HCEC 1CT (cell line): ENCODE data around the gene FAM236D.
"Not testable (repeated sequence)": the region's sequence is repeated elsewhere in the genome, so short reads cannot be mapped to it uniquely, and the experiment has no call there.

Source experiments
- DNase-seq: peaks from one replicate; pipeline ENCODE4 v3.0.0-alpha.2; 2017

The FAM236D gene

DNA sequence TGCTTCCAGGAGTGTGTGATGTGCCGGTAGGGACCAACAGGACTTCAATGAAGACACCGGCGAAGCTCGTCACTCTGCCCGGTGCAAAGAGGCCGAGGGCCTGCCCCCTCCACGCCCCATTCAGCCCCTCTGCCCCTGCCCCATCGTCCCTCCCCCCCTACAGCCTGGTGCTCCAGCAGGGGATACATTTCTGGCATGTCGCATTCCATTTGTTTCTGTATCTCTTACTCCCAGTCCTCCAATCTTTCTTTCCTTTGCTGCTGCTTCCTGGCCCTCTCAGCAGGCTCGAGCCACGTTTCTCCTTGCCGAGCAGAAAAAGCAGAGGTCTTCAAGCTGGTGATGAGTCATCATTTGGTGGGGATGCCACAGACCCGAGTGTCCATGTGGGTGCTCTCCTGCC lies at the start of gene FAM236D:
Gene FAM236D, minus strand, starts transcription at position 101 of the 400 bp plus-strand sequence. Its CDS starts 100 bp downstream, at position 1.
- not testable (repeated sequence) for DNase-seq

DNA sequence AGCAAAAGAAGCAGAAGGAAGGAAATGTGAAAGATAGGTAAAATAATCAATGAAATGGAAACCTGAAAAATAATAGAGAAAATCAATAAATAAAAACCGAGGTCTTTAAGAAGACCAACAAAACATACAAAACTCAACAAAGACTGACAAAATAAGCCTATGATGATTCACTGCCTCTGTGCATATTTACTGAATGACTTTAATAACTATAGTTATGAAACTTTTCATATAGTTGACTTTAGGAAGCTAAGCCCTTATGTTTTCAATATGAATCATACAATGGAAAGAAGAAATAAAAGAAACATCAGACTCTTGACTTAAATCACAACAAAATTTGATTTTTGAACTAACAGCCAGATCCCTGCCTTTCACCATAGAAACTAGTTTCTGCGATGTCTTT lies 29.5 kb upstream of the FAM236D start:
- DNase-seq: not testable (repeated sequence)

DNA sequence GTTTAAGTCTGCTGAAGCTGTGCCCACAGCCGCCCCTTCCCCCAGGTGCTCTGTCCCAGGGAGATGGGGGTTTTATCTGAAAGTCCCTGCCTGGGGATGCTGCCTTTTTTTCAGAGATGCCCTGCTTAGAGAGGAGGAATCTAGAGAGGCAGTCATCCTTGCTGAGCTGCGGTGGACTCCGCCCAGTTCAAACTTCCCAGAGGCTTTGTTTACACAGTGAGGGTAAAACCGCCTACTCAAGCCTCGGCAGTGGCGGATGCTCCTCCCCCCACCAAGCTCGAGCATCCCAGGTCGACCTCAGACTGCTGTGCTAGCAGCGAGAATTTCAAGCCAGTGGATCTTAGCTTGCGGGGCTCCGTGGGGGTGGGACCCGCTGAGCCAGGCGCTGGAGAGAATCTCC lies 22.7 kb upstream of the FAM236D start:
- not testable (repeated sequence) for DNase-seq

DNA sequence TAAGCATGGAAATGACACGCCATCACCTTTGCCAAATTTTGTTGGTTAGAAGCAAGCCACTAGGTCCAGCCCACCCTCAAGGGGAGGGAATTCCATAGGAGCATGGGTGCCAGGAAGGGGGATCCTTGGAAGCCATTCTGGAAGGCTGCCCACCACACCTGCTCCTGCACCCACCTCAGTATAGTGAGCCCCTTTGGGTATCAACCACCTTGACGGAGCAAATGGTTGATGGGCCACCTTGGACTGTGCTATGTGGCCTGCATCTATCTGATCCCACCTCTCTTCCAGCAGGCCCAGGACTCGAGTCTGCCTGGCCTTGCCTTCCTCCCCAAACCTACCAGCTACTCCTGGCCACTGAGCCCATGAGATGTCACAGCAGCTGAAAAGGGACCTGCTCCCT lies 17.6 kb downstream of the FAM236D start:
- not testable (repeated sequence) for DNase-seq

DNA sequence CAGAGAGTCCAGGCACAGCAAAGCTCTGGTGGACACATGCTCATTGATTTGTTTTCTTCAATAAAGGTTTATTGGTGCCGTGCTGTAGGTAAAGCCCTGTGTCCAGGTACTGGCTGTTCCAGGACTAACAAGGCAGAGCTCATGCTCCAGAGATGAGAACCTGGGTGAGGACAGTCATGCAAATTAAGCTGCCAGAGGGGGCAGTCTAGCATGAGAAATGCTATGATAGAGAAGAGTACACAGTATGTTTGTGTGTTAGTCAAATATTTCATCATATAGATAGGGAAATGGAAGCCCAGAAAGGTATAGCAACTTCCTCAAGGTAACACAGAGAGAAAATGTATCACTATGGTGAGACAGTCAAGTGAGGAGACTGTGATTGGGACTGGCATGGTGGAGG lies 19.9 kb downstream of the FAM236D start:
- DNase-seq: not testable (repeated sequence)

DNA sequence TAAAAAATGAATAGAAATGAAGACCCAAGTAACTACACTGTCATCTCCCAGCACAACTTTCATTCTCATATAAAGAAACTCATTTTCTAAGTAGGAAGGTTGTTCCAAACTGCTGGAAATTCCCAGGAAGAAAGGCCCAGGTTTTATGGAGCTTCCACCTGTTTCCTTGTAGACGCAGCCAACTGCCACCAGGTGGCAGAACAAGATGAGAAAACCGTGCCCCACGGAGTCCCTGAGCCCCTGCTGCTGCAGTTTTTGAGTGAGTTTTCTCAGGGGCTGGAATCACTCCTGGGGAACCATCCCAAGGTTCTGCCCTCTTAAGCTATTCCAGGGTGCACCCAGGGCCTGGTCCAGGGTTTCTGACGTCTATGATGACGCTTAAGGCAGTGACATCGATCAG lies 24.0 kb downstream of the FAM236D start:
- DNase-seq: not testable (repeated sequence)

DNA sequence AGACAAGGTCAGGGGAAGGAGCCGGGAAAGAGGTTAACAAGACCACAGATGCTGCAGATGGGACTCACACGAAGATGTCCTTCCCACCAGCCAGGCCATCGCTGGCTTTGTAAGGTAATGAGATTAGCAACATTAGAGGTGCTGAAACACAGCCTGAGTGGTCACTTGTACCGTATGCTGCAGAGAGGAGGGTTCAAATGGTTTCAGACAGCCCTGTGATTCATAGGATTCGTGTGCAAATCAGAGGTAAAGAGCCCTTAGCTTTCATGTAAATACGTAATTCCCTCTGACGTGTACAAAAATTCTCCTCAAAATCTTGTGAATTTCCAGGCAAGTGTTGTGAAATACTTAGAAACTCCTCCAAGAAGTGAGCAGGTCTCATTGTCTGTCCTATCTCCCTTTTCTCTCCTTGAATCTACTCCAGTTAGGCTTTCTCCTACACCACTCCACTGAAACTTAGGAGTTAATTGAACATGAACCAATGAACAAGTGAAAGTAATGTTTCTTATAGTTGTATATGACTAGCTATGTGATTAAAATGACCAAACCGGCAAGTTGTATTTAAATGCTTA lies 24.6 kb downstream of the FAM236D start:
- not testable (repeated sequence) for DNase-seq

DNA sequence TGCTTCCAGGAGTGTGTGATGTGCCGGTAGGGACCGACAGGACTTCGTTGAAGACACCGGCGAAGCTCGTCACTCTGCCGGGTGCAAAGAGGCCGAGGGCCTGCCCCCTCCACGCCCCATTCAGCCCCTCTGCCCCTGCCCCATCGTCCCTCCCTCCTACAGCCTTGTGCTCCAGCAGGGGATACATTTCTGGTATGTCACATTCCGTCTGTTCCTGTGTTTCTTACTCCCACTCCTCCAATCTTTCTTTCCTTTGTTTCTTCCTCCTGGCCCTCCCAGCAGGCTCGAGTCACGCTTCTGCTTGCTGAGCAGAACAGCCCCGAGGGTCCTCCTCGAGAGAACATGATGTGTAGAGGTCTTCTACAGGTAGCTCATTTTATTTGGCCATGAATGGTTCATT lies 25.4 kb downstream of the FAM236D start, which contains the start of gene FAM236B:
Gene FAM236B, minus strand, starts transcription at position 101 of the 400 bp plus-strand sequence. Its CDS starts 100 bp downstream, at position 1.
- DNase-seq: not testable (repeated sequence)

DNA sequence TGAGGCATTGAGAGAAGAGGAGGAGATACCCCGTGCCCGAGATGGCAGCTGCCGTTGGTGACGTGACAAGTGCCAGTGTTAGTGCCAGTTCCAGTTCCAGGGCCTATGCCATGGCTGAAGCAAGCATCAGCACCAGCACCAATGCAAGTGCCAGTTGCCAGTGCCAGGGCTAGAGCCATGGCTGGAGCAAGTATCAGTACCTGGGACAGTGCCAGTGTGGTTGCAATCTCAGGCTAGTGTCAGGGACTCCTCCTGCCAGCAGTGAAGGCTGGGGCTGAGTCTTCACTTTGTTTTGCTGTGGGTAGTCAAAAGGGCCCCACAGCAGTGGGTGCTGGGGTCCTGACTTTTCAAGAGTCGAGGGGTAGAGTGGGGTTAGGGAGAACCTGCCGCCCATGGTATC lies 29.9 kb downstream of the FAM236D start:
- not testable (repeated sequence) for DNase-seq

DNA sequence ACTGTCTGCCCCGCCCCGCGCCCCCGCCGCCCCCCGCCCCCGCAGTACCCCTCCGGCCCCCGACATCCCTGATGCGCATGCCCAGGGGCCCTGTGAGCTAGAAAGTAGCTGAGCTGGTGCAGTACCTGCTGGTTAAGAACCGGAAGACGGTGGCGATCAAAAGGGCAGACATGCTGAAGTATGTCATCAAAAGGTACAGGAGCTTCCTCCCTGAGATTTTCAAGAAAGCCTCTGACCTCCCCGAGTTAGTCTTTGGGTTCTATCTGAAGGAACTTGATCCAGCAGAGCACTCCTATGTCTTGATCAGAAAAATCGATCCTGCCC lies 30.6 kb downstream of the FAM236D start:
- DNase-seq: not testable (repeated sequence)

DNA sequence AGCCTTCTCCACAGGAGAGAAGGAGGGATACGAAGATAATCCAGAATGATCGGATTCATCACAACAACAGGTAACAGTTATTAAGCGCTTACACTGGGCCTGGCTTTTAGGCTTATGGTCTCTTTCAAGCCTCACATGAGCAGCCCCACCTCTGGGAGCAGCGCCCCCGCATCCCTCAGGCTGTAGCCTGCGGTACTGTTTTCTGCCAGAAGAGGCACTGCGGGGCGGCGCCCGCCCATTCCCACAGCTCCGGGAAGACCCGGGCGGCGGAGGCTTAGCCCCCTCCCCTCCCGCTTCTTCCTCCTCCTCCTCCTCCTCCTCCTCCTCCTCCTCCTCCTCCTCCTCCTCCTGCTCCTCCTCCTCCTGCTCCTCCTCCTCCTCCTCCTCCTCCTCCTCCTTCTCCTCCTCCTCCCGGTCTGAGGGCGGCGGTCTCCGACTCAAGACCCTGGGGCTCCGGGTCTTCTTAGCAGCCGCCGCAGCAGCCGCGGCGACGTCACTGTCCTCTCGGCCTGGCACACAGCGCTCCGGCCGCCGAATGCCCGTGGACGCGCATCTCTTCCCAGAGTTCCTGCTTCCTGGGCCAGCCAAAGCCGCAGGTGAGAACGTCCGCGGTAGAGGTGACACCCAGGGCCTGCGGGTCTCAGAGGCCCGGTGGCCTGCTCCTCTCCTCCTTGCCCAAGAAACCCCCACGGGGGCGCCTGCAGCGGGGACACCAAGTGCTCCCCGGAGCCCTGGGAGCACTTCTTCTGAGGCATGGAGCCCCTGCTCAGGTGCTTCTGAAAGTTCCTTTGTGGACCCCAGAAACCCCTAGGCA lies 31.1 kb downstream of the FAM236D start, which contains the start of gene DMRTC1B:
Gene DMRTC1B, plus strand, starts transcription at position 238 of the 814 bp plus-strand sequence. CDS start 68,246 bp downstream, outside the sequence.
- not testable (repeated sequence) for DNase-seq

DNA sequence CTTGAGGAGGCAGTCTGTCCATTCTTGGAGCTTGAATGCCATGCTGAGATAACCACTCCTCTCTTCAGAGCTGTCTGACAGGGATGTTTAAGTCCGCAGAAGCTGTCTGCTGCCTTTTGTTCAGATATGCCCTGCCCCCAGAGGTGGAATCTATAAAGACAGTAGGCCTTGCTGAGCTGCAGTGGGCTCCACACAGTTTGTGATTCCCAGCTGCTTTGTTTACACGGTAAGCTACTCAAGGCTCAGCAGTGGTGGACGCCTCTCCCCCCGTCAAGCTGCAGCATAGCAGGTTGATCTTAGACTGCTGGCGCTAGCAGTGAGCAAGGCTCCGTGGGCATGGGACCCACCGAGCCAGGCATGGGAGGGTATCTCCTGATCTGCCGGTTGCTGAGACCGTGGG lies 47.6 kb downstream of the FAM236D start:
- DNase-seq: not testable (repeated sequence)
